NCI-H510A (cell line): ENCODE data around the gene OR2A7.
"Not testable (repeated sequence)": the region's sequence is repeated elsewhere in the genome, so short reads cannot be mapped to it uniquely, and the experiment has no call there.

ENCODE experiments used
- DNase-seq: peaks from one replicate; lab custom pipeline; 2025; lab: John Stamatoyannopoulos, UW

Gene OR2A7

GRCh38 chr7:144252307-144252706 lies 12.3 kb downstream of the OR2A7 start:
- DNase-seq = not testable (repeated sequence)

GRCh38 chr7:144247674-144248330 lies 16.8 kb downstream of the OR2A7 start:
- not testable (repeated sequence) for DNase-seq

GRCh38 chr7:144246967-144247366 lies 17.6 kb downstream of the OR2A7 start:
- not testable (repeated sequence) for DNase-seq

- not testable (repeated sequence) for DNase-seq
Observed at GRCh38 chr7:144245372-144245771, 19.2 kb downstream of the OR2A7 start.

GRCh38 chr7:144239365-144239764 lies 25.2 kb downstream of the OR2A7 start, which contains the start of gene OR2A42:
TSS of gene OR2A42 (minus strand) at chr7:144239605. CDS start at chr7:144232843, 6,762 bp downstream.
- DNase-seq = not testable (repeated sequence)

GRCh38 chr7:144238530-144239082 lies 26.0 kb downstream of the OR2A7 start:
- DNase-seq = not testable (repeated sequence)

- DNase-seq = not testable (repeated sequence)
Observed at GRCh38 chr7:144233039-144233438, 31.6 kb downstream of the OR2A7 start.

- DNase-seq = not testable (repeated sequence)
Observed at GRCh38 chr7:144231027-144231426, 33.6 kb downstream of the OR2A7 start.

- not testable (repeated sequence) for DNase-seq
Observed at GRCh38 chr7:144228810-144229209, 35.8 kb downstream of the OR2A7 start.

GRCh38 chr7:144226866-144227265 lies 37.7 kb downstream of the OR2A7 start:
- not testable (repeated sequence) for DNase-seq

- not testable (repeated sequence) for DNase-seq
Observed at GRCh38 chr7:144223675-144224074, 40.9 kb downstream of the OR2A7 start.

GRCh38 chr7:144220531-144220930 lies 44.1 kb downstream of the OR2A7 start:
- not testable (repeated sequence) for DNase-seq

GRCh38 chr7:144219149-144219548 lies 45.4 kb downstream of the OR2A7 start:
- not testable (repeated sequence) for DNase-seq

GRCh38 chr7:144218581-144218980 lies 46.0 kb downstream of the OR2A7 start:
- not testable (repeated sequence) for DNase-seq

- DNase-seq = not testable (repeated sequence)
Observed at GRCh38 chr7:144217200-144217599, 47.4 kb downstream of the OR2A7 start.
